ENCODE data around the gene DLG1. TPM values are rescaled to one million over a fixed set of nuclear protein-coding genes. Genes with fewer than 3 reads are reported as not detected.

Gene DLG1
- total RNA-seq, 2 experiments from 2014 or later: 48.9 to 95.1 TPM

DNA sequence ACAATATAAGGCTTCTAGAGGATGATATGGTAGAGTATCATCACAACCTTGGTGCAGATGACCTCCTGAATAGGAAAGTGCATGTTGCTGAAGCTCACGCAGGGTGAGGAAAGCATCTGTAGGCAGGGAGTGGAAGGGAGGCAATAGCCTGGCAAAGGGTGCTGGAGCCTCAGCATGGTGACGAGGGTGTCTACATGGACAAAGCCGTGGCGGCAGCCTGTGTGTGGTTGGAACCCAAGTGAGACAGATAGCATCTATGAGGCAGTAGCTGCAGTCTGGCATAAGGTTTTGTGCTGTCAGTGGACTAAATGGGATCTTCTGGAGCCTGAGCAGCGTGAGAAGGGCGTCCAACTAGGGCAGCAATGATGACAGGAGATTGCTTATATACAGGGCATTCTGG, 132.5 kb downstream of the DLG1 start:
- POLR2A ChIA-PET: no interaction called here
- Histone ChIP-seq H4K20me1 (ENCODE audit: insufficient read depth, low read length) (no peaks in the 10 kb centered on the region; the same call in 1 of the 2 replicates), H3K27ac (ENCODE audit: low read depth, low read length, poor library complexity, severe bottlenecking) (no peak overlapping the region), H3K4me3 (ENCODE audit: low read depth, low read length, poor library complexity, severe bottlenecking) (no peak overlapping the region), H3K9me2 (ENCODE audit: insufficient read depth, low read length) (no peaks in the 10 kb centered on the region), H3K79me2 (ENCODE audit: insufficient read depth, low read depth, low read length) (peaks cover 5% of the 10 kb centered on the region; the same call in 1 of the 2 replicates), H3K4me2 (ENCODE audit: low read length) (no peak overlapping the region), H3K36me3 (ENCODE audit: insufficient read depth, low read length) (peaks cover 8% of the 10 kb centered on the region), H3K9me3 (ENCODE audit: low read length) (no peaks in the 10 kb centered on the region), H3K4me1 (ENCODE audit: insufficient read depth, low read length, poor library complexity, severe bottlenecking) (no peaks in the 10 kb centered on the region), H2AFZ (ENCODE audit: low read length) (no peak overlapping the region)
- DNase-seq (ENCODE audit: low spot score): no peak
- BruUV-seq (replicated peaks): no TSS peak
- TF ChIP-seq, protein P1, sequence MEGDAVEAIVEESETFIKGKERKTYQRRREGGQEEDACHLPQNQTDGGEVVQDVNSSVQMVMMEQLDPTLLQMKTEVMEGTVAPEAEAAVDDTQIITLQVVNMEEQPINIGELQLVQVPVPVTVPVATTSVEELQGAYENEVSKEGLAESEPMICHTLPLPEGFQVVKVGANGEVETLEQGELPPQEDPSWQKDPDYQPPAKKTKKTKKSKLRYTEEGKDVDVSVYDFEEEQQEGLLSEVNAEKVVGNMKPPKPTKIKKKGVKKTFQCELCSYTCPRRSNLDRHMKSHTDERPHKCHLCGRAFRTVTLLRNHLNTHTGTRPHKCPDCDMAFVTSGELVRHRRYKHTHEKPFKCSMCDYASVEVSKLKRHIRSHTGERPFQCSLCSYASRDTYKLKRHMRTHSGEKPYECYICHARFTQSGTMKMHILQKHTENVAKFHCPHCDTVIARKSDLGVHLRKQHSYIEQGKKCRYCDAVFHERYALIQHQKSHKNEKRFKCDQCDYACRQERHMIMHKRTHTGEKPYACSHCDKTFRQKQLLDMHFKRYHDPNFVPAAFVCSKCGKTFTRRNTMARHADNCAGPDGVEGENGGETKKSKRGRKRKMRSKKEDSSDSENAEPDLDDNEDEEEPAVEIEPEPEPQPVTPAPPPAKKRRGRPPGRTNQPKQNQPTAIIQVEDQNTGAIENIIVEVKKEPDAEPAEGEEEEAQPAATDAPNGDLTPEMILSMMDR (conservative IDR thresholded peaks at IDR 0.05; ENCODE audit: low read length): no peak
- TF ChIP-seq EZH2phosphoT487 (IDR thresholded peaks at IDR 0.05; ENCODE audit: borderline replicate concordance, low read depth, low read length): no peak
- CTCF ChIA-PET (ENCODE audit: unreplicated experiment): interaction anchor here (0.6 kb wide), 1 partner anchor 26 kb away, joined by 3 read pairs; no protein-coding TSS in a partner anchor
- intact Hi-C loops (cut with micrococcal nuclease; ENCODE audit: unreplicated experiment): no loop called here

DNA sequence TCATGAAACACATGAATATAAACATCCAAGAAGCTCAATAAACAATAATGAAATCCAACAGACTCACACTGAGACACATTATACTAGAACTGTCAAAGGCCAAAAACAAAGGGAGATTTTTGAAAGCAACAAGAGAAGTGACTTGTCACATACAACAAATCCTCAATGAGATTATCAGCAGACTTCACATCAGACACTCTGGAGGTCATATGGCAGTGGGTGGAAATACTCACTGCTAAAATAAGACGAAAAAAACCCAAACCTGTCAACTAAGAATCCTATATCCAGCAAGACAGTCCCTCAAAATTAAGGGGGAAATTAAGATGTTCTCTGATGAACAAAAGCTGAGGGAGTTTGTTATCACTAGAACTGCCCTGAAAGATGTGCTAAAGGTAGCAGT, 143.4 kb downstream of the DLG1 start:
- ChIA-PET CTCF (ENCODE audit: unreplicated experiment) (no interaction called here), POLR2A (no interaction called here)
- Histone ChIP-seq H2AFZ (ENCODE audit: low read length) (no peak overlapping the region), H3K36me3 (ENCODE audit: insufficient read depth, low read length) (peaks cover 48% of the 10 kb centered on the region), H3K4me1 (ENCODE audit: insufficient read depth, low read length, poor library complexity, severe bottlenecking) (no peaks in the 10 kb centered on the region), H3K9me3 (ENCODE audit: low read length) (peaks cover 35% of the 10 kb centered on the region; the same call in 1 of the 2 replicates), H3K9me2 (ENCODE audit: insufficient read depth, low read length) (no peaks in the 10 kb centered on the region), H3K79me2 (ENCODE audit: insufficient read depth, low read depth, low read length) (no peaks in the 10 kb centered on the region; the same call in 1 of the 2 replicates), H3K4me2 (ENCODE audit: low read length) (no peak overlapping the region), H4K20me1 (ENCODE audit: insufficient read depth, low read length) (no peaks in the 10 kb centered on the region), H3K27ac (ENCODE audit: low read depth, low read length, poor library complexity, severe bottlenecking) (no peak overlapping the region), H3K4me3 (ENCODE audit: low read depth, low read length, poor library complexity, severe bottlenecking) (no peak overlapping the region)
- no TSS peak for BruUV-seq (replicated peaks)
- TF ChIP-seq, protein P1 (conservative IDR thresholded peaks at IDR 0.05; ENCODE audit: low read length): no peak
- no peak for TF ChIP-seq EZH2phosphoT487 (IDR thresholded peaks at IDR 0.05; ENCODE audit: borderline replicate concordance, low read depth, low read length)
- no peak for DNase-seq (ENCODE audit: low spot score)
- intact Hi-C loops (cut with micrococcal nuclease; ENCODE audit: unreplicated experiment): no loop called here

DNA sequence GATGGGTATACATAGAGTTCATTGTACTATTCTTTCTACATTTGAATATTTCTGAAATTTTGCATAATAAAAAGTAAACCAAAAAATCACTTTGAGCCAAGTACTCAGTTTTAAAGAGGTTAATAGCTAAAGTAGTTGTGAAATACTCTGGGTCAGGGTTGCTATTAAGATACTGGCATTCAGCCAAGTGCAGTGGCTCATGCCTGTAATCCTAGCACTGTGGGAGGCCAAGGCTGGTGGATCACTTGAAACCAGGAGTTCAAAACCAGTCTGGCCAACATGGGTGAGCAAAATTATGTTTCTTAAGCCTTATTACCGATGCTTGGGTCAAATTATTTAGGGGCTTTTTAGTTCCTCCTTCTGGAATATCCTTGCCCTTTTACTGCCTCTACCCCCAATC, 146.8 kb downstream of the DLG1 start:
- CTCF ChIA-PET (ENCODE audit: unreplicated experiment): no interaction called here
- H3K79me2 ChIP-seq (ENCODE audit: insufficient read depth, low read depth, low read length): no peaks in the 10 kb centered on the region

More for the DNA sequence above, 146.8 kb downstream of the DLG1 start:
- H3K4me1 ChIP-seq (ENCODE audit: insufficient read depth, low read length, poor library complexity, severe bottlenecking): no peaks in the 10 kb centered on the region
- intact Hi-C loops (cut with micrococcal nuclease; ENCODE audit: unreplicated experiment): no loop called here
- no peak overlapping the region for H3K4me3 ChIP-seq (ENCODE audit: low read depth, low read length, poor library complexity, severe bottlenecking)
- no peak overlapping the region for H3K4me2 ChIP-seq (ENCODE audit: low read length)
- no peak overlapping the region for H2AFZ ChIP-seq (ENCODE audit: low read length)
- no peaks in the 10 kb centered on the region for H3K9me2 ChIP-seq (ENCODE audit: insufficient read depth, low read length)
- BruUV-seq (replicated peaks): no TSS peak
- no peak overlapping the region for H3K27ac ChIP-seq (ENCODE audit: low read depth, low read length, poor library complexity, severe bottlenecking)
- no peak for DNase-seq (ENCODE audit: low spot score)
- peaks cover 49% of the 10 kb centered on the region for H3K36me3 ChIP-seq (ENCODE audit: insufficient read depth, low read length)
- POLR2A ChIA-PET: interaction anchor here (0.5 to 0.8 kb wide), 2 partner anchors 32 to 253 kb away, joined by 3 read pairs; no protein-coding TSS in a partner anchor
- TF ChIP-seq, protein P1 (conservative IDR thresholded peaks at IDR 0.05; ENCODE audit: low read length): no peak
- no peak for TF ChIP-seq EZH2phosphoT487 (IDR thresholded peaks at IDR 0.05; ENCODE audit: borderline replicate concordance, low read depth, low read length)
- H4K20me1 ChIP-seq (ENCODE audit: insufficient read depth, low read length): no peaks in the 10 kb centered on the region
- peaks cover 22% of the 10 kb centered on the region; the same call in 1 of the 2 replicates for H3K9me3 ChIP-seq (ENCODE audit: low read length)
